HG02870 (cell line): Measurements from ENCODE around the gene TMEM256.

ENCODE experiments used
- ATAC-seq: cut with Tn5 transposase; IDR thresholded peaks from one replicate; pipeline ENCODE4 v1.9.1; 2021; ENCODE audit warnings: mild to moderate bottlenecking, moderate library complexity; ENCODE audit not compliant: unreplicated experiment

Gene TMEM256

GRCh38 chr17:7354262-7354843, 49.5 kb downstream of the TMEM256 start:
- ATAC-seq = no peak
